DMS 273 (cell line): ENCODE data around the gene IMPG2.

ENCODE experiments used
- DNase-seq: peaks from one replicate; lab custom pipeline; 2025; ENCODE audit not compliant: unreplicated experiment; lab: John Stamatoyannopoulos, UW

IMPG2 gene

DNA sequence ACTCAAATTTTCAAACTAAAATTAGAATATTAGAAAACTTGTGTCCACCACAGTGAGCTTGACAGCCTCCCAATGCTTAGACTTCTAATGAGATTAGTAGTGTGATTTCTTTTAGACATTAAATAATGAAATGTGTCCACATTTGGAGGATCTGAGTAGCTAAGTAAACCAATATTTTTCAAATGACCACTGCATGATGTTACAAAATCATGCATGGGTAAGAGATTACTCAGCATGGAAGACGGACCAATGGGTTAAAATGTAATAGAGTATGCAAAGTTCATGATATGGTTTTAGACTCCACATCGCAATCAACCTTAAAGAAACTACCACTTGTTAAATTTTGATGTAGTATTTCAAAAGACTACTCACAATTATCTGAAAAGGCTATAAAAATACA lies 130.6 kb downstream of the IMPG2 start:
- DNase-seq, result no peak

DNA sequence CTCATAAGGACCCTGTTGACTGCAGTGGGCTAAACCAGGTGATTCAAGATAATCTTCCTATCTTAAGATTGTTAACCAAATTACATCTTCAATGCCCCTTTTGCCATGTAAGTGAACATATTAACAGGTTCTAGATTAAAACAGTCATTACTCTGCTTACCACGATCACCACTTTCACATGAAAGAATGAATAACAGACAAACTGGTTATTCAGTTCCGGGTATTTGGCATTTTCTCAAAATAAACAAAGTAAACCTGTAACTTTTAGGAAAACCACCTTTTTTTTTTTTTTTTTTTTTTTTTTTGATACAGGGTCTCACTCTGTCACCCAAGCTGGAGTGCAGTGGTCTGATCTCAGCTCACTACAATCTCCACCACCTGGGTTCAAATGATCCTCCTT lies 131.2 kb downstream of the IMPG2 start:
- DNase-seq, result no peak

DNA sequence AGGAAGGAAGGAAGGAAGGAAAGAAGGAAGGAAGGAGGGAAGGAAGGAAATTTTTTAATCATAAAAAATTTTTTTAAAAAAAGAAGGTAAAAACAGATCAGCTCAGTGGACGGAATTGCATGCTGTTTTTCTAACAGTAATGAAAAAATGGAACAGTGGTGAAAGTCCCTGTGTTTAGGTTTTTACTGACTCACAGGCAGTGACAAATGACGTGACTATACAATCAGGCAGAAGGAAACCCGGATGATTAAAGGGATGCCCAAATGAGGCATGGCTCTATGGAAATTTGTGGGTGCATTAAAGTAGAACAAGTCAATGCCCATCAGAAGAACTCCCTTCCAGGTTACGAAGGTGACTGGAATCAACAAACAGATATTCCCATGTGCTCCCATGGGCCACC lies 135.0 kb downstream of the IMPG2 start:
- DNase-seq, result no peak

DNA sequence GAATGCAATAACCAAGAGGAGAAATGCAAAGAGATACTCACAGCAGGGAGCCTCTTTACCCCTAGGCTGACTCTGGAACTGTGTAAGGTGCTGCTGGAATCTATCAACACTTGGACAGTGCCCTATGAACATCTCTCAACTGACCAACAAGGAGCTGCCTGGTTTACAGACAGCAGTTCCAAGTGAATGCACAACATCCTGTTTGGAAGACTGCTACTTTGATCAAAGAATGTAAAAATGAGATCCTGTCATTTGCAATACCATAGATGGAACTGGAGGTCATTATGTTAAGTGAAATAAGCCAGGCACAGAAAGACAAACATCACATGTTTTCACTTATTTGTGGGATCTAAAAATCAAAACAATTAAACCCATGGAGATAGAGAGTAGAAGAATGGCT lies 136.3 kb downstream of the IMPG2 start:
- no peak for DNase-seq

DNA sequence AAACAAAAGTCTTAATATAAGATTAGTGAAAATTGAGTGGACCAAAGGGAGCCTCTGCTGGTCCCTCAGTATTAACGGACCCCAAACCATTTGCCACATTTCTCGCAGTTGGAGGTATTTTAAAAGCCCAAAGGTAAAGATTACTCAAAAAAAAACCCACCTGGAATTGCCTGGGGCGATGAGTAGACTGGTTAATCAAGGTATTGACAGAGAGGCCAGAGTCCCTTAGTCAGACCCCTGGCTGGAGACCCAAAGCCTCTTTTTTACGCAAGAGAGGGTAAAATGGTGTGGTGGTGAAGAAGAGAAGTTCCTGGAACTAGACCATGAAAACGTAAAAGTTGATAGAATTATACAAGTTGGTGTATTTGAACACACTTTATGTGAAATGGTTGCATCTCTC lies 137.2 kb downstream of the IMPG2 start:
- DNase-seq, result no peak

DNA sequence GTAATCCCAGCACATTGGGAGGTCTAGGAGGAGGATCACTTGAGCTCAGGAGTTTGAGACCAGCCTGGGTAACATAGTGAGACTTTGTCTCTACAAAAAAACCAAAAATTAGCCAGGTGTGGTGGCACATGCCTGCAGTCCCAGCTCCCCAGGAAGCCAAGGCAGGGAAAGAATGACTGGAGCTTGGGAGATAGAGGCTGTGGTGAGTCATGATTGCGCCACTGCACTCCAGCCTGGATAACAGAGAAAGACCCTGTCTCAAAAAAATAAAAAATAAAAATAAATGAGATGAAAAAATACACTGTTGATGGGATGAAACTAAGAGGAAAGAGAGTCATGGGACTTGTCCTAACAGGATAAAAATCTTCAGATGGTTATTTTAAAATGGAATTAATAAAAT lies 137.6 kb downstream of the IMPG2 start:
- DNase-seq, result no peak

DNA sequence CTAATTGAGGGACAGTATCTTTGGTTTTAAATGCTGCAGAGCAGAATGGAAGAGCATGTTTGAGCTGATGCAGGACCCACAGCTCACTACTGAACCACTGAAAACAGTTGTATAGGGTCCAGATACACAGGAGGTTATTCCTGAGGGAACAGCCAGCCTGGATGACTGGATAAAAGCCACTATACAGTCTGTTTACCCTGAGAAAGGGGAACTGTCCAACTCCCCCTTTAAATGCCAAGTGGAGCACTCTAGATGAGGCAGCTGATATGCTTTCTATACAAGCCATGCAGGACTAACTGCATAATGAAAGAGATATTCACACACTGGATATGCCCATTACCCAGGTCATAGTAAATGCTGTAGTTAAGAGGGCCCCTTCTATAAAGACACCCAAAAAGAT lies 138.6 kb downstream of the IMPG2 start:
- no peak for DNase-seq

DNA sequence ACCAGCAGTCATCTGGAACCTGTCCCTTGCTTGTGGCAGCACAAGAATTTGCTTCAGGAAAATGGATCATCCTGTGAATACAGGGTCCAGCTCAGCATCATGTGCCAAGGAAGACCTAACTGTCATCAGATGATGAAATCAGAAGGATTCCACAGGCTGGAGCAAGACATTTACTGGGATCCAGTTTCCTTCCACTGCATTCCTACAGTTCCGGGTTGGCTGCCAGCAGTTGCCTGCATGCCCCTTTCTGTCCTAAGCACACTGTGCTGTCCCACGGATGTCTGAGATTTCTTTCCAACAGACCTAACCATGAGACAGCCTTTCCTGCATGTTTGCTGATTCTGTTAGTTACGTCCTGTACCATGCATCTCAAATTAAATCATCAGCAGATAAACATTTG lies 140.7 kb downstream of the IMPG2 start:
- DNase-seq, result no peak

DNA sequence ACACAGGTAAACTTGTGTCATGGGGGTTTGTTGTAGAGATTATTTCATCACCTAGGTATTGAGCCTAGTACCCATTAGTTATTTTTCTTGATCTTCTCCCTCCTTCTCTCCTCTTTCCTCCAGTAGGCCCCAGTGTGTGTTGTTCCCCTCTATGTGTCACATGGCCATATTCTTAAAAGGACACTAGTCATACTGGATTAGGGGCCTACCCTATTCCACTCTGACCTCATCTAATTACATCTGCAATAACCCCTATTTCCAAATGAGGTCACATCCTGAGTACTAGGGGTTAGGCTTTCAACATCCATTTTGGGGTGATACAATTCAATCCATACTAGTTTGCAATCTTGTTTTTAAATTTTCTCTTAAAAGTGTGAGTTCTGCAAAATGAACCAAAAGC lies 142.8 kb downstream of the IMPG2 start:
- DNase-seq, result no peak
